ENCODE data around the gene BLM.

Gene BLM

GRCh38 chr15:90703455-90703854 is 13.7 kb upstream of the BLM start:
- peaks cover 12% of the 10 kb centered on the region for H3K9me3 Mint-ChIP-seq
- no peak overlapping the region for H3K4me3 Mint-ChIP-seq
- no peak for DNase-seq (ENCODE audit: low spot score)
- no peaks in the 10 kb centered on the region for H3K27me3 Mint-ChIP-seq (ENCODE audit: low read depth)
- H3K36me3 Mint-ChIP-seq (ENCODE audit: low read depth) = peaks cover 26% of the 10 kb centered on the region
- H3K4me1 Mint-ChIP-seq (ENCODE audit: low read depth) = peaks cover 9% of the 10 kb centered on the region
- H3K27ac Mint-ChIP-seq = no peak overlapping the region

- no peaks in the 10 kb centered on the region for H3K27me3 Mint-ChIP-seq (ENCODE audit: low read depth)
- no peak overlapping the region for H3K4me3 Mint-ChIP-seq
- H3K9me3 Mint-ChIP-seq = peaks cover 12% of the 10 kb centered on the region
- H3K27ac Mint-ChIP-seq = no peak overlapping the region
- H3K4me1 Mint-ChIP-seq (ENCODE audit: low read depth) = peaks cover 5% of the 10 kb centered on the region
- DNase-seq (ENCODE audit: low spot score) = no peak
- H3K36me3 Mint-ChIP-seq (ENCODE audit: low read depth) = peaks cover 24% of the 10 kb centered on the region
These were observed 11.9 kb upstream of the BLM start for GRCh38 chr15:90705212-90705611.

GRCh38 chr15:90706394-90707327 is 10.5 kb upstream of the BLM start:
- no peak overlapping the region for H3K27ac Mint-ChIP-seq

GRCh38 chr15:90707489-90707888 is 9.7 kb upstream of the BLM start:
- H3K36me3 Mint-ChIP-seq (ENCODE audit: low read depth) = peaks cover 22% of the 10 kb centered on the region
- H3K27ac Mint-ChIP-seq = no peak overlapping the region
- no peak overlapping the region for H3K4me3 Mint-ChIP-seq
- H3K27me3 Mint-ChIP-seq (ENCODE audit: low read depth) = no peaks in the 10 kb centered on the region
- H3K4me1 Mint-ChIP-seq (ENCODE audit: low read depth) = peaks cover 16% of the 10 kb centered on the region
- no peak for DNase-seq (ENCODE audit: low spot score)
- H3K9me3 Mint-ChIP-seq = peaks cover 10% of the 10 kb centered on the region

More at GRCh38 chr15:90706394-90707327, 10.5 kb upstream of the BLM start:
- no peaks in the 10 kb centered on the region for H3K27me3 Mint-ChIP-seq (ENCODE audit: low read depth)
- peaks cover 24% of the 10 kb centered on the region for H3K36me3 Mint-ChIP-seq (ENCODE audit: low read depth)
- H3K9me3 Mint-ChIP-seq = peaks cover 12% of the 10 kb centered on the region
- DNase-seq (ENCODE audit: low spot score) = no peak
- peaks cover 12% of the 10 kb centered on the region for H3K4me1 Mint-ChIP-seq (ENCODE audit: low read depth)
- no peak overlapping the region for H3K4me3 Mint-ChIP-seq

- peaks cover 1% of the 10 kb centered on the region for H3K9me3 Mint-ChIP-seq
- peaks cover 21% of the 10 kb centered on the region for H3K36me3 Mint-ChIP-seq (ENCODE audit: low read depth)
- peaks cover 16% of the 10 kb centered on the region for H3K4me1 Mint-ChIP-seq (ENCODE audit: low read depth)
- no peak overlapping the region for H3K4me3 Mint-ChIP-seq
- no peak overlapping the region for H3K27ac Mint-ChIP-seq
- H3K27me3 Mint-ChIP-seq (ENCODE audit: low read depth) = no peaks in the 10 kb centered on the region
- no peak for DNase-seq (ENCODE audit: low spot score)
These were observed 8.6 kb upstream of the BLM start for GRCh38 chr15:90708516-90708915.

- no peak overlapping the region for H3K27ac Mint-ChIP-seq
- H3K4me3 Mint-ChIP-seq = no peak overlapping the region
These were observed 7.9 kb upstream of the BLM start for GRCh38 chr15:90709278-90709677.

GRCh38 chr15:90710436-90711027 is 6.6 kb upstream of the BLM start:
- Mint-ChIP-seq H3K27me3 (ENCODE audit: low read depth) (no peaks in the 10 kb centered on the region), H3K27ac (no peak overlapping the region), H3K4me1 (ENCODE audit: low read depth) (peaks cover 16% of the 10 kb centered on the region), H3K4me3 (no peak overlapping the region), H3K36me3 (ENCODE audit: low read depth) (peaks cover 16% of the 10 kb centered on the region), H3K9me3 (no peaks in the 10 kb centered on the region)
- no peak for DNase-seq (ENCODE audit: low spot score)

More at GRCh38 chr15:90709278-90709677, 7.9 kb upstream of the BLM start:
- Mint-ChIP-seq H3K4me1 (ENCODE audit: low read depth) (peaks cover 16% of the 10 kb centered on the region), H3K9me3 (no peaks in the 10 kb centered on the region), H3K27me3 (ENCODE audit: low read depth) (no peaks in the 10 kb centered on the region), H3K36me3 (ENCODE audit: low read depth) (peaks cover 21% of the 10 kb centered on the region)
- DNase-seq (ENCODE audit: low spot score) = no peak

- DNase-seq (ENCODE audit: low spot score) = no peak
- Mint-ChIP-seq H3K36me3 (ENCODE audit: low read depth) (peaks cover 15% of the 10 kb centered on the region), H3K4me1 (ENCODE audit: low read depth) (peaks cover 23% of the 10 kb centered on the region), H3K27me3 (ENCODE audit: low read depth) (no peaks in the 10 kb centered on the region), H3K9me3 (no peaks in the 10 kb centered on the region), H3K4me3 (no peak overlapping the region), H3K27ac (no peak overlapping the region)
These were observed 5.7 kb upstream of the BLM start for GRCh38 chr15:90711418-90711824.

- Mint-ChIP-seq H3K27ac (peak overlapping the region; percentile 14), H3K36me3 (ENCODE audit: low read depth) (peaks cover 15% of the 10 kb centered on the region), H3K9me3 (no peaks in the 10 kb centered on the region), H3K27me3 (ENCODE audit: low read depth) (no peaks in the 10 kb centered on the region), H3K4me3 (no peak overlapping the region), H3K4me1 (ENCODE audit: low read depth) (peaks cover 25% of the 10 kb centered on the region)
- DNase-seq (ENCODE audit: low spot score) = no peak
These were observed 5.3 kb upstream of the BLM start for GRCh38 chr15:90711842-90712241.

GRCh38 chr15:90713081-90713480 is 4.1 kb upstream of the BLM start:
- H3K4me1 Mint-ChIP-seq (ENCODE audit: low read depth) = peaks cover 26% of the 10 kb centered on the region
- peaks cover 20% of the 10 kb centered on the region for H3K36me3 Mint-ChIP-seq (ENCODE audit: low read depth)
- DNase-seq (ENCODE audit: low spot score) = no peak
- H3K9me3 Mint-ChIP-seq = no peaks in the 10 kb centered on the region
- no peaks in the 10 kb centered on the region for H3K27me3 Mint-ChIP-seq (ENCODE audit: low read depth)
- H3K27ac Mint-ChIP-seq = no peak overlapping the region
- no peak overlapping the region for H3K4me3 Mint-ChIP-seq

GRCh38 chr15:90716317-90716975 is 700 bp upstream of the BLM start:
- Mint-ChIP-seq H3K4me3 (peak overlapping the region; percentile 88), H3K4me1 (ENCODE audit: low read depth) (peaks cover 28% of the 10 kb centered on the region), H3K27ac (peak overlapping the region; percentile 86), H3K36me3 (ENCODE audit: low read depth) (peaks cover 32% of the 10 kb centered on the region), H3K9me3 (no peaks in the 10 kb centered on the region), H3K27me3 (ENCODE audit: low read depth) (no peaks in the 10 kb centered on the region)
- DNase-seq (ENCODE audit: low spot score) = no peak

GRCh38 chr15:90718232-90718631 is 1.1 kb downstream of the BLM start:
- Mint-ChIP-seq H3K4me3 (peak overlapping the region; percentile 88), H3K27ac (peak overlapping the region; percentile 86), H3K4me1 (ENCODE audit: low read depth) (peaks cover 24% of the 10 kb centered on the region), H3K27me3 (ENCODE audit: low read depth) (no peaks in the 10 kb centered on the region), H3K9me3 (no peaks in the 10 kb centered on the region), H3K36me3 (ENCODE audit: low read depth) (peaks cover 23% of the 10 kb centered on the region)
- no peak for DNase-seq (ENCODE audit: low spot score)

- peaks cover 29% of the 10 kb centered on the region for H3K36me3 Mint-ChIP-seq (ENCODE audit: low read depth)
- no peaks in the 10 kb centered on the region for H3K27me3 Mint-ChIP-seq (ENCODE audit: low read depth)
- DNase-seq (ENCODE audit: low spot score) = no peak
- peak overlapping the region; percentile 47 for H3K27ac Mint-ChIP-seq
- H3K9me3 Mint-ChIP-seq = no peaks in the 10 kb centered on the region
- peak overlapping the region; percentile 62 for H3K4me3 Mint-ChIP-seq
- H3K4me1 Mint-ChIP-seq (ENCODE audit: low read depth) = peaks cover 32% of the 10 kb centered on the region
These were observed 3.0 kb downstream of the BLM start for GRCh38 chr15:90720131-90720530.

GRCh38 chr15:90729261-90729660 is 12.1 kb downstream of the BLM start:
- H3K9me3 Mint-ChIP-seq = peaks cover 8% of the 10 kb centered on the region
- H3K4me3 Mint-ChIP-seq = no peak overlapping the region
- no peaks in the 10 kb centered on the region for H3K27me3 Mint-ChIP-seq (ENCODE audit: low read depth)
- no peak overlapping the region for H3K27ac Mint-ChIP-seq
- H3K36me3 Mint-ChIP-seq (ENCODE audit: low read depth) = peaks cover 56% of the 10 kb centered on the region
- peaks cover 34% of the 10 kb centered on the region for H3K4me1 Mint-ChIP-seq (ENCODE audit: low read depth)
- no peak for DNase-seq (ENCODE audit: low spot score)

Data from T-helper 2 cell treated with Interferon-gamma antibody and Interleukin-4, amounts not matched to agents 5 μg/mL and 100 μg/mL, for 36 hours (primary cell).